ENCODE data around the gene PREB. TPM values are rescaled to one million over a fixed set of nuclear protein-coding genes. Genes with fewer than 3 reads are reported as not detected.

PREB gene
- total RNA-seq, 1 donor from 2014 or later: 48.9 TPM

- Histone ChIP-seq H3K9ac (ENCODE audit: low read length) (no peak overlapping the region), H3K36me3 (ENCODE audit: insufficient read depth, low read length) (peaks cover 8% of the 10 kb centered on the region), H2AFZ (ENCODE audit: low read depth, low read length) (no peak overlapping the region), H3K27ac (ENCODE audit: low read depth, low read length) (no peak overlapping the region), H3K4me2 (ENCODE audit: low read length) (no peak overlapping the region), H3K79me2 (ENCODE audit: insufficient read depth, low read length) (peaks cover 22% of the 10 kb centered on the region), H3K4me3 (ENCODE audit: insufficient read depth, low read depth, low read length) (no peak overlapping the region), H3K9me3 (ENCODE audit: insufficient read depth, low read depth, low read length) (no peaks in the 10 kb centered on the region), H3K27me3 (ENCODE audit: insufficient read depth, low read length) (no peaks in the 10 kb centered on the region), H4K20me1 (ENCODE audit: insufficient read depth, low read length) (peaks cover 40% of the 10 kb centered on the region), H3K4me1 (ENCODE audit: insufficient read depth, low read length) (peaks cover 9% of the 10 kb centered on the region)
- H3K4me1 Mint-ChIP-seq (ENCODE audit: low read depth, unreplicated experiment): peaks cover 6% of the 10 kb centered on the region
- no peaks in the 10 kb centered on the region for H3K9me3 Mint-ChIP-seq (ENCODE audit: unreplicated experiment)
- no peak for FAIRE-seq
- peaks cover 12% of the 10 kb centered on the region for H3K36me3 Mint-ChIP-seq (ENCODE audit: low read depth, unreplicated experiment)
- no peak for DNase-seq (ENCODE audit: low read depth)
- H3K27ac Mint-ChIP-seq (ENCODE audit: unreplicated experiment): no peak overlapping the region
- peaks cover 12% of the 10 kb centered on the region for H3K27me3 Mint-ChIP-seq (ENCODE audit: low read depth, unreplicated experiment)
- H3K4me3 Mint-ChIP-seq (ENCODE audit: unreplicated experiment): no peak overlapping the region
- TF ChIP-seq CTCF (IDR thresholded peaks at IDR 0.05; ENCODE audit: insufficient read depth, low read depth, low read length) (no peak), EZH2 (IDR thresholded peaks at IDR 0.05; ENCODE audit: insufficient read depth, low read length) (no peak)
Measured at GRCh38 chr2:27128668-27129571, 5.5 kb downstream of the PREB start.

- peaks cover 31% of the 10 kb centered on the region for H4K20me1 ChIP-seq (ENCODE audit: insufficient read depth, low read length)
- H3K4me1 ChIP-seq (ENCODE audit: insufficient read depth, low read length): peaks cover under 1% of the 10 kb centered on the region
- peaks cover 8% of the 10 kb centered on the region for H3K36me3 ChIP-seq (ENCODE audit: insufficient read depth, low read length)
- TF ChIP-seq CTCF (IDR thresholded peaks at IDR 0.05; ENCODE audit: insufficient read depth, low read depth, low read length) (no peak), EZH2 (IDR thresholded peaks at IDR 0.05; ENCODE audit: insufficient read depth, low read length) (no peak)
- H2AFZ ChIP-seq (ENCODE audit: low read depth, low read length): no peak overlapping the region
- H3K27me3 ChIP-seq (ENCODE audit: insufficient read depth, low read length): peaks cover 3% of the 10 kb centered on the region
- no peak overlapping the region for H3K4me3 ChIP-seq (ENCODE audit: insufficient read depth, low read depth, low read length)
- no peak overlapping the region for H3K4me2 ChIP-seq (ENCODE audit: low read length)
- Mint-ChIP-seq H3K36me3 (ENCODE audit: low read depth, unreplicated experiment) (peaks cover 12% of the 10 kb centered on the region), H3K4me1 (ENCODE audit: low read depth, unreplicated experiment) (peaks cover 4% of the 10 kb centered on the region), H3K4me3 (ENCODE audit: unreplicated experiment) (no peak overlapping the region), H3K27ac (ENCODE audit: unreplicated experiment) (no peak overlapping the region), H3K9me3 (ENCODE audit: unreplicated experiment) (no peaks in the 10 kb centered on the region), H3K27me3 (ENCODE audit: low read depth, unreplicated experiment) (peaks cover 16% of the 10 kb centered on the region)
- H3K9ac ChIP-seq (ENCODE audit: low read length): no peak overlapping the region
- FAIRE-seq: no peak
- no peaks in the 10 kb centered on the region for H3K9me3 ChIP-seq (ENCODE audit: insufficient read depth, low read depth, low read length)
- H3K27ac ChIP-seq (ENCODE audit: low read depth, low read length): no peak overlapping the region
- DNase-seq (ENCODE audit: low read depth): no peak
- H3K79me2 ChIP-seq (ENCODE audit: insufficient read depth, low read length): peaks cover 13% of the 10 kb centered on the region
Measured at GRCh38 chr2:27127883-27128667, 6.4 kb downstream of the PREB start.
